Hematopoietic multipotent progenitor cell treated with erythropoietin and hydrocortisone succinate and interleukin-3 and kit ligand, for 17 days (in vitro differentiated cells): ENCODE measurements around the gene SCO2.
A peak's percentile ranks its signal among the peaks of the same experiment; 100 is the strongest.

Experiments
- DNase-seq: peaks from one replicate; pipeline ENCODE4 v3.0.0-alpha.2; 2015; ENCODE audit warnings: low spot score

The SCO2 gene

DNA sequence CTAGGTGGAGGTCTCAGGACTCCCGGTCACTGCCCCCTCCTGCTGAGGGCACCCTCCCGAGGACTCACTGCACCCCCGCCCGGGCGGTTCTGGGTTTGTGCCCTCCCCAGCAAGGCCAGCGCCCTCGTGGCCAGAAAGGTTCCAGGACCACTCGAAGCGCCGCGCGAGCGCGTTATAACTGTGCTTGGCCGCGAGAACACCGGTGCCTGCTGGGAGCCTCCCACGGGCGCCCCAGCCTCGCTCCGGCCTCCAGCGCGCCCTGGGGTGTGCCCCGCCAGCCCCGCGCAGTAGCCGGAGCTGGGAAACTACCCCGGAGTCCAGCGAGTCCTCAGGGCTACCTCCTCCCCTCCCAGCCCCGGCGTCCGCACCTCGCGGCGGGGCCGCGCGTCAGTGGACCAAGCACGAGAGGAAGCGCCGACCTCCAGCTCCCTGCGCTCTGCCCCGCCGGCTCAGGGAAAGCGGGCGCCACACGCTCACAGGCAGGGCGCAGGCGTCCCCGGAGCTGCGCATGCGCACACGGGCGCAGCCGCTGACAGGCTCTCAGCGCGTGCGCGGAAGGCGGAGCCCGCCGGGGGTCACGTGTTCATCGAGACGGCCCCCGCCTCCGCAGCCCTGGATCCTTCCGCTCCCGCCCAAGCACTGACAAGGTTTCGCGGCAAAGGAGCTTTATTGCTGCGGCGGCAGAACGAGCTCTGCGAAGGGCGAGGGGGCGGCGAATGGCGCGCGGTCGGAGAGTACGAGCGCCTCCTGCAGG is at the start of gene SCO2:
SCO2 (minus strand) TSS at position 495 of the 754 bp plus-strand sequence. CDS start 1,187 bp downstream, outside the sequence.
- peak; percentile 98 for DNase-seq

GRCh38 chr22:50574383-50574755 is 49.0 kb upstream of the SCO2 start:
- no peak for DNase-seq

- DNase-seq = no peak
These were observed 48.3 kb upstream of the SCO2 start for GRCh38 chr22:50573491-50574382.

DNA sequence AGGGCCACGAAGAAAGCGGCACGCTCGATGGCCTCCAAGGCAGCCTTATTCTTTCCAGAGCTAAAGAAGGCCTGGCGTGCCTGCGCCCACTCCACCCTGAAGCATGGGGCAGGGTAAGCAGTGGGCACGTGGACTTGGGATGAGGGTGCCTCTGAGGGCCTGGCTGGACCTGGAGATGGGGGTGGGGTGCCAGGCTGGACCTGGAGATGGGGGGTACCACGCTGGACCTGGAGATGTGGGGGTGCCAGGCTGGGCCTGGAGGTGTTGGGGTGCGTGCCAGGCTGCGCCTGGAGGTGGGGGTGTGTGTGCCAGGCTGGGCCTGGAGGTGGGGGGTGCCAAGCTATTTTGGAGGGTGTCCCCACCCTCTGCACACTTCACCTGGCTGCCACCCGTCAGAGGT is 47.6 kb upstream of the SCO2 start:
- DNase-seq = no peak

DNA sequence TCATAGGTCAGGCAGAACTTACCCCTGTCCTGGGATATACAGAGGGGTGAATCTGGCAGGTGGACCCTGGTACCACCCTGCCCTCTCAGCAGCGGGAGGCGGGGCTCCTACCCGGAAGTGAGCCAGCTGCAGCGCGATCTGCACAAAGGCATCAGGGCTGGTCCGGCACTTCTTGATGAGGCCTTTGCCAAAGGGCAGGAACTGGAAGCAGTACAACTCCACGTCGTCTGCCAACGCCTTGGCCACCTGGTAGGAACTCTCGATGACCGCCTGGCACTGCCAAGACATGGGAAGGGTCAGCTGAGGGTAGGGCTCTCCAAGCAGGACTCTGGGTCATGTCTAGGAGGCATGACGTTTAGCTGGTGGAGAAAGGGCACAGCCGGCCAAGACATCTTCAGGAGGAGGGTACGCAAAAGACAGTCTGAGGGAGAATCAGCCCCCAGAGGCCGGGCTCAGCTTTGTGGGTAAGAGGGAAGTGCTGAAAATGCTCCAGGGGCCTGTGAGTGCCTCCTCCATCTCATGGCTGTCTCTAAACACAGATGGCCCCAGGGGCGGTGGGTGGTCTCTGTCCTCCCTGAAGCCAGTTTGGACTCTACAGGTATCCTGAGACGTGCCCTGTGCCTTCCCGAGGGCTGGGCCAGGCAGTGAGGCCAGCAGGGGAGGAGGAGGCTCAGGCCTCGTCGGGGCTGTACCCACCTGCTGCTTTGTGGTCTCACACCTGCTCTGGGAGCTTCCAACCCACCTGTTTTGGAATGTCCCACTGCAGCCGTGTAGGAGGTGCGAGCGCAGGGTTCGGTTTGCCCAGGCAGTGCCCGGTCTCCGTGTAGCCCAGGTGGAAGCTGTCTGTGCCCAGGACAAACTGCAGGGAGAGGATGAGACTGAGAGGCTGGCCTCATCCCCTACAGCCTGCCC is 46.1 kb upstream of the SCO2 start:
- DNase-seq = no peak

- DNase-seq = no peak
These were observed 45.5 kb upstream of the SCO2 start for GRCh38 chr22:50570861-50571260.

DNA sequence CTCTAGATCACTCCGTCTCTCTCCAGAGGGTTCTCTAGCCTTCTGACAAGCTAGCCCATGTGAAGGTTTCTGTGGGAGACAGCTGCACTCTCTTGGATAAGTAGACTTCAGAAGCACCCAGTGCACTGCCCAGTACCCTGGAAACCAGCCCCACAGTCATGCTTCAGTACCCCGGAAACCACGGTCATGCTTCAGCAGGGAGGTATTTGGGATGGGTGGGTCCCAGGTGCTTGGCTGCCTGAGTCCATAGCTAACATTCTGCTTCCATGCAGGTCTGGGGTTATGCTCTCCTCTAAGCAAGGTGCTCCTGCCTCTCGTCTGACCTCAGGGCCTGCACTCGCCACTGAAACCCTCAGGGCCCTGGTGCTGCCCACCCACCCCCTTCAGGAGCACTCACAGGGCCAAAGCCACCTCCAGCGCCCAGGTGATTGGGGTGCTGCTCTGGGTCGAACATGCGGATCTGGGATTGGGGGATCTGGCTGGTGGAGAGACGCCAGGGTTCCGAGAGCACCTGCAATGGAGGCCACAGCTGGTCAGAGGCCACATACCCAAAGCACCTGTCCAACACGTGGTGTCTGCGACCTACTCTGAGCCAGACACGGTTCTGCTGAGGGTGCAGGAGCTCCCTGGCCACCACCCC is 44.6 kb upstream of the SCO2 start:
- no peak for DNase-seq

DNA sequence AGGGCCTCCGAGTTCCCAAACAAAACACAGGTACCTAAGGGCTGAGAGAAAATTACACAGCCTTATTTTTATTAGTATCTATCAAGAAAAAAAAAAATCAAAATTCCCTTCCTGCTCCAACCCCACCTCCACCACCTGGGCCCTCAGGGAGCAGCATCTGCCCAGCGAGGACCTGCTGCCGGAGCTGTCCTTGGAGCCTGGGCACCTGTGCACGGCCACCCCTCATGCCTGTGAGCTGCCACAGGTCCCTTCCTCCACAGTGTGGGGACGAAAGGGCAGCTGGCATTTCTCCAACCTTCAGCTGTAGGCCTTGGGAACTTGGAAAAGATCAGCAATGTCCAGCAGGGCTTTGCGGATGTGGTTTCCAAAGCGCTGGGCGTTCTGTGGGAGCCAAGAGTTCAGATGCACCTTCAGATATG is 43.7 kb upstream of the SCO2 start:
- DNase-seq = no peak

- no peak for DNase-seq
These were observed 43.2 kb upstream of the SCO2 start for GRCh38 chr22:50568626-50569025.

- no peak for DNase-seq
These were observed 42.4 kb upstream of the SCO2 start for GRCh38 chr22:50567721-50568252.

DNA sequence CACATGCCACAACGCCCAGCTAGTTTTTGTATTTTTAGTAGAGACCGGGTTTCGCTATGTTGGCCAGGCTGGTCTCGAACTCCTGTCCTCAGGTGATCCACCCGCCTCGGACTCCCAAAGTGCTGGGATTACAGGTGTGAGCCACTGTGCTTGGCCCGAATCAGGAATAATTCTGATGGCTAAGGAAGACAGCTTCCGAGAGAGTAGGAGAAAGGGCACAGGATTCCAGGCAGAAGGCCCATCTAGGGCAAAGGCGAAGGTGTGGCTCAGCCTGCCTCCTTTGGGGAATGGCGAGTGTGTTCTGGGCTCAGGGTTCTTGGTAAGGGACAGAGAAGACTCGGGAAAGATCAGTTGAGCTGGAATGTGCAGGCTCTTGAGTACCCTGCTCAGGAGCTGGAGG is 38.9 kb upstream of the SCO2 start:
- no peak for DNase-seq

GRCh38 chr22:50563413-50564160 is 38.2 kb upstream of the SCO2 start:
- no peak for DNase-seq

GRCh38 chr22:50562523-50563412 is 37.4 kb upstream of the SCO2 start, which contains the start of gene SYCE3:
TSS of gene SYCE3 (minus strand) at chr22:50562919. CDS start at chr22:50556405, 6,514 bp downstream.
- DNase-seq = peak; percentile 97

DNA sequence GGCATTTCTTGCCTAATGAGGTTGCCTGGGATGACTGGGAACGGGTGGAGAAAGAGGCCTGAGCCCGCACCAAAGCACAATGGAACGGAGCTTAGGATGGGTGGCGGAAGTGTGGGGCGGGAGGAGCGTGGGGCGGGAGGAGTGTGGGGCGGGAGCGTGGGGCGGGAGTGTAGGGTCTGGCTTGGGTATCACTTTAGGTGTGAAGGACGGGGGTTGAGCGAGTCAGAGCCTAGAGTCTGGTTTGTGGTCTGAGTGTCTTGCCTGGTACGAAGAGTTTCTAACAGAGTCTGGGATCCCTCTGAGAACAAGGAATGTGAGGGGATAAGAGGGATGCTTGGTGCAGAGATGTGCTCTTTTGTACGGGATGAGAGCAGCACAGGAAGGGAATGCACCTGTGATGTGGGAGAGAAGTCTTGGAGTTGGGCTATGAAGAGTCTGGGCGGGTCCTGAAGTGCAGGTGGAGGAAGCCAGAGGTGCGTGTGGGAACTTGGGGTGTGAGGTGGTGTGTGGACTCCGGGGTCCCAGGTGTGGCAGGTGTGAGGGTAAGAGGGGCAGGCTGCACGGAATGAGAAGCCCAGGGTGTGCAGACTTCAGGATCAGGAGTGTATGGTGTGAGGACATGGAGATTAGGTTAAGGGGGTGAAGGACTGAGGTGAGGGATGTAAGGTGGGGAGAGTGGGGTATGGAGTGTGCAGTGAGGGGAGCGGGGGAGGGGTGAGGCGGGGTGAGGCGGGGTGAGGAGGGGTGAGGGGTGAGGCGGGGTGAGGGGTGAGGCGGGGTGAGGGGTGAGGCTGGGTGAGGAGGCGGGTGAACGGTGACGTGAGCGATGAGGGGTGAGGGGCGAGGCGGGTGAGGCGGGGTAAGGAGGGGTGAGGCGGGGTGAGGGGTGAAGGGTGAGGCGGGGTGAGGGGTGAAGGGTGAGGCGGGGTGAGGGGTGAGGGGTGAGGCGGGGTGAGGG is 36.3 kb upstream of the SCO2 start:
- no peak for DNase-seq

- DNase-seq = no peak
These were observed 34.6 kb upstream of the SCO2 start for GRCh38 chr22:50560034-50560433.

- no peak for DNase-seq
These were observed 31.3 kb upstream of the SCO2 start for GRCh38 chr22:50556703-50557102.

- no peak for DNase-seq
These were observed 27.9 kb upstream of the SCO2 start for GRCh38 chr22:50553310-50553709.

GRCh38 chr22:50551160-50551752 is 25.9 kb upstream of the SCO2 start:
- DNase-seq = no peak
